ENCODE results near the gene HM13. TPM values are rescaled to one million over a fixed set of nuclear protein-coding genes. Genes with fewer than 3 reads are reported as not detected.
"Not testable (repeated sequence)": the region's sequence is repeated elsewhere in the genome, so short reads cannot be mapped to it uniquely, and the experiment has no call there.

The HM13 gene
- total RNA-seq, 1 experiment from 2014 or later, result 68.1 TPM

DNA sequence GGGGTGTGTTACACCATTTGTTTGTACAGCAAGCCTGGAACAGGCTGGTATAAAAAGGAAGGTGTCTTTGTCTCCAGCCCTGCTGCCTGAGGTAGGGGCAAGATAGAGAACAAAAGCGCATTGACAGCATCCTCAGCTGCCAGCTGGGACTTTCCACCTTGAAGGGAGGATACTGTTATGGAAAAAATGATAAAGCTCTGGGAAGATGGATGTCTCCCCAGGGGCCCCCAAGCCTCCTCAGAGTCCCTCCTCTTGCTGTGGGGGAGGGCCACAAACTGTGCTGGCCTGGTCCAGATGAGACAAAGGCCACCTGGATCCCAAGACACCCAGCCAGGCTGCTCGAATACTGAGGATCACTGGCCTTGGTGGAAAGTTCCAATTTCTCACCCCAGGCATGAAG is 26.1 kb upstream of the HM13 start:
- Histone ChIP-seq H3K4me3 (no peak overlapping the region), H3K9me3 (replicated peaks) (no peaks in the 10 kb centered on the region), H3K36me3 (no peaks in the 10 kb centered on the region), H3K27me3 (replicated peaks) (peaks cover 8% of the 10 kb centered on the region; the same call in 1 of the 2 replicates), H3K4me1 (replicated peaks) (no peaks in the 10 kb centered on the region), H3K27ac (no peak overlapping the region)
- DNase-seq (ENCODE audit: low read depth in 1 of 2, low spot score in 2 of 2), result no peak

DNA sequence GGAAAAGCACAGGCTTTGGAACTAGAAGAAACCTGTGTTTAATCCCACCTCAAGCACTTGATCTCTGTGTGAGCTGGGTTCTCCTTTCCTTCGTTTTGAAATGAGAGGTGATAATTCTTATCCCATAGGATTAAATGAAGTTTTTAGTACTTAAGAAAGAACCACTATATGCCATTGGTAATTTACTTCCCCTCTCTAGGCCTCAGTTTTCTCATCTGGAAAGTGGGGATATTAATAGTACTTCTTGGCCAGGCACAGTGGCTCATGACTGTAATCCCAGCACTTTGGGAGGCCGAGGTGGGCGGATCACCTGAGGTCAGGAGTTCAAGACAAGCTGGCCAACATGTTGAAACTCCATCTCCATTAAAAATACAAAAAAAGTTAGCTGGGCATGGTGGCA is 25.1 kb upstream of the HM13 start:
- no peak overlapping the region for H3K27ac ChIP-seq
- H3K27me3 ChIP-seq (replicated peaks), result peaks cover 14% of the 10 kb centered on the region; the same call in 1 of the 2 replicates
- H3K36me3 ChIP-seq, result no peaks in the 10 kb centered on the region
- no peaks in the 10 kb centered on the region for H3K9me3 ChIP-seq (replicated peaks)
- H3K4me3 ChIP-seq, result no peak overlapping the region
- DNase-seq (ENCODE audit: low read depth in 1 of 2, low spot score in 2 of 2), result no peak
- H3K4me1 ChIP-seq (replicated peaks), result no peaks in the 10 kb centered on the region

DNA sequence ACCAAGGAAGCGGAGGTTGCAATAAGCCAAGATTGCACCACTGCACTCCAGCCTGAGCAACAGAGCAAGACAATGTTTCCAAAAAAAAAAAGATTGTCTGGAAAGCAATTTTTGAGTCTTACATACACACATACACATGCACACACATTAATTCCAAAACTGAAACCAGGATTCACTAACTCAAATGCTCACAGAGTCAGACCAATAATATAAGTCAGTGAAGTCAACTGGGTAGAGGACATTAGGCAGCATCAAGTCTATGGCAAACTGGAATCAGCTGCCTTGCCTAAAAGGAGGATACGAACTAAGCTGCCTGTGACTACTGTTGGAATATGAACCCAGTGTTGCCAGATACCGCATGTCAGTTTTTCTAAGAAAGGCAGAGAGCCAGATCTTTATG is 23.5 kb upstream of the HM13 start:
- H3K9me3 ChIP-seq (replicated peaks), result no peaks in the 10 kb centered on the region
- no peak overlapping the region for H3K27ac ChIP-seq
- peaks cover 16% of the 10 kb centered on the region; the same call in 1 of the 2 replicates for H3K27me3 ChIP-seq (replicated peaks)
- no peak overlapping the region for H3K4me3 ChIP-seq
- H3K36me3 ChIP-seq, result no peaks in the 10 kb centered on the region
- DNase-seq (ENCODE audit: low read depth in 1 of 2, low spot score in 2 of 2), result no peak
- H3K4me1 ChIP-seq (replicated peaks), result no peaks in the 10 kb centered on the region

DNA sequence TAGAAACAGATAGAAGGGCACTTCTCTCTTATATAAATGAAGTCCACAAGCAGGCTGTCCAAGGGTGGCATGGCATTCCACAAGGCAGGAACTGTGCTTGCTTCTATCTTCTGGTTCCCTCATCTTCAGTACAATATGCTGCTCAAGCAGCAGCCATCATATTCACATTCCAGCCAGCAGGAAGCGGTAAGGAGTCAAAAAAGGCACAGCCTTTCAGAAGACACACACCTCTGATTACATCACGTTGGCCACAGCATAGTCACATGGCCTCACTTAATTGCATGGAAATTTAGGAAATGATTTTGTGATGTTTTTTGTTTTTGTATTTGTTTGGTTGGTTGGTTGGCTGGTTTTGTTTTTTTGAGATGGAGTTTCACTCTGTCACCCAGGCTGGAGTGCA is 20.1 kb upstream of the HM13 start:
- peak in 1 of 2 experiments; percentile 21 for DNase-seq (ENCODE audit: low read depth in 1 of 2, low spot score in 2 of 2)
- no peak overlapping the region for H3K27ac ChIP-seq
- no peaks in the 10 kb centered on the region for H3K36me3 ChIP-seq
- H3K9me3 ChIP-seq (replicated peaks), result no peaks in the 10 kb centered on the region
- H3K4me1 ChIP-seq (replicated peaks), result no peaks in the 10 kb centered on the region
- H3K27me3 ChIP-seq (replicated peaks), result peaks cover 26% of the 10 kb centered on the region
- H3K4me3 ChIP-seq, result no peak overlapping the region

DNA sequence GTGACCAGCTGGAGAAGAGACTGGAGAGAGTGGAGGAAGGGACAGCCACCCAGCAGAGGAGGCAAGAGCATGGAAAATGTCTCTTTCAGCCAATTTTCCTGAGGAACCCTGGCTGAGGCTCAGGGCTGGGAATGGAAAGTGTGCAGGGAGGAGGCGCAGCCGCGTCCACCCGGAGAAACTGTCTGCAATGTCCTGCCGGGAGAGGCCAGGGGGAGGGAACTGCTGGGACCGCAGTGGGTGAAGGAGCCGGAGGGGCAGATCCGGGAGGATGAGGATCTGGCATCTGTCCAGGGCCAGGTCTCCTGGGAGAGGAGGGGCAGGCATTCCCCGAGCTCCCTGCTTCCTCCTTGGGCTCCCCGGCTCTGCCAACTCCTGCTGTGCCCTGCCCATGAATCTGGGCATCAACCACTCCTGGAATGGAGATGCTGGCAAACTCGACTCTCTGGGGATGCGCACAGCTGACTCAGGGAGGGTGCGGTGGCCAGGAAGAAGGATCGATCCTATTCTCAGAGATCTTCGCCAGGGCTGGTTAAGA is 17.4 kb upstream of the HM13 start:
- DNase-seq (ENCODE audit: low read depth in 1 of 2, low spot score in 2 of 2), result no peak
- H3K4me1 ChIP-seq (replicated peaks), result no peaks in the 10 kb centered on the region
- H3K9me3 ChIP-seq (replicated peaks), result no peaks in the 10 kb centered on the region
- no peak overlapping the region for H3K27ac ChIP-seq
- H3K4me3 ChIP-seq, result no peak overlapping the region
- H3K27me3 ChIP-seq (replicated peaks), result peaks cover 26% of the 10 kb centered on the region
- H3K36me3 ChIP-seq, result no peaks in the 10 kb centered on the region

DNA sequence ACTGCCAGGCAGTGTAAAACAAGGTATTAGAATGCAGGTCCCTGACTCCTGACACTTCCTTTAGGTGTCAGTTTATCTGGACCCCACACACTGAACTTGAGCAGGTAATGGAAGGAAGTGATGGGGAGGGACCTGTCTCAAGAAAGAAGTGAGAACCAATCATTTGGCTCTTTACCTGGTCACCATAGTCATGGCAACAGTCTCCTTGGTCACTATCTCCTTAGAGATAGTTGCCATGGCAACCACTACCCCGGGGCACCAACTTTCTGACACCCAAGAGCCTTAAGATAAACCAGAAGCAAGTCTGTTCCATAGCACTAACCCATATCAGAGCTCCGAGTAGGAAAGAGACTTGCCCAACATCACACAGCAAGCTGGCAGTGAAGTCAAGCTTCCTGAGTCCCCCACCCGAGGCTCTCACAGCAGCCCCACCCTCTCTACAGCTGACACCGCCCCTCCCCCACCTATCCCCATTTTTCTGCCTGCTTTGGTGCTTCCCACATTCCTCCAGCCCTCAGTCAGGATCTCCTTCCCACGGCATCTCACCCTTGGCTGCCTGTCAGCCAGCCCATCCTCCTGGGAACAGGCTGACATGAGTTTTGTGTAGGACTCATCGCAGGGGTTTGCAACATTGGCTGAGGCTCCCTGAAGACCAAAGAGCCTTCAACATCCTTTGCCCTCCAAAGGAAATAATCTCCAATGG is 16.3 kb upstream of the HM13 start:
- H3K4me3 ChIP-seq, result no peak overlapping the region
- H3K27ac ChIP-seq, result no peak overlapping the region
- no peaks in the 10 kb centered on the region for H3K9me3 ChIP-seq (replicated peaks)
- no peaks in the 10 kb centered on the region for H3K36me3 ChIP-seq
- H3K27me3 ChIP-seq (replicated peaks), result peaks cover 26% of the 10 kb centered on the region
- peaks cover 1% of the 10 kb centered on the region; the same call in 1 of the 2 replicates for H3K4me1 ChIP-seq (replicated peaks)
- DNase-seq (ENCODE audit: low read depth in 1 of 2, low spot score in 2 of 2), result no peak

DNA sequence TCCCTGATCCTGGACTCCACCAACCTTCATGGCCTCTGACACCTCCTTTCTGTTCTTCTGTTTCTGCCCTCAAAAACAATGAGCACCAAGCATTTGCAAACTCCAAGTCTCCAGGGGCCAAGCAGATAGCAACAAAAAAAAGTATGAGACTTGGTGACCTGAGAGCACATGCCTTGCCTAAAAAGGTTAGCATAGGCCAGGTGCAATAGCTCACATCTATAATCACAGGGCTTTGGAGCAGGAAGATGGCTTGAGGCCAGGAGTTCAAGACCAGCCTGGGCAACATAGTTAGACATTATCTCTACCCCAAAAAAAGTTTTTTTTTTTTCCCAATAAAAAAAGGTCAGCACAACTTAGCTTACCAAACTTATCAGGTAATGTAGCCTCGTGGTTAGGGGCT is 13.7 kb upstream of the HM13 start:
- Histone ChIP-seq H3K27me3 (replicated peaks) (peaks cover 16% of the 10 kb centered on the region), H3K4me3 (no peak overlapping the region), H3K9me3 (replicated peaks) (no peaks in the 10 kb centered on the region), H3K36me3 (no peaks in the 10 kb centered on the region), H3K27ac (no peak overlapping the region), H3K4me1 (replicated peaks) (peaks cover 4% of the 10 kb centered on the region; the same call in 1 of the 2 replicates)
- DNase-seq (ENCODE audit: low read depth in 1 of 2, low spot score in 2 of 2), result no peak

DNA sequence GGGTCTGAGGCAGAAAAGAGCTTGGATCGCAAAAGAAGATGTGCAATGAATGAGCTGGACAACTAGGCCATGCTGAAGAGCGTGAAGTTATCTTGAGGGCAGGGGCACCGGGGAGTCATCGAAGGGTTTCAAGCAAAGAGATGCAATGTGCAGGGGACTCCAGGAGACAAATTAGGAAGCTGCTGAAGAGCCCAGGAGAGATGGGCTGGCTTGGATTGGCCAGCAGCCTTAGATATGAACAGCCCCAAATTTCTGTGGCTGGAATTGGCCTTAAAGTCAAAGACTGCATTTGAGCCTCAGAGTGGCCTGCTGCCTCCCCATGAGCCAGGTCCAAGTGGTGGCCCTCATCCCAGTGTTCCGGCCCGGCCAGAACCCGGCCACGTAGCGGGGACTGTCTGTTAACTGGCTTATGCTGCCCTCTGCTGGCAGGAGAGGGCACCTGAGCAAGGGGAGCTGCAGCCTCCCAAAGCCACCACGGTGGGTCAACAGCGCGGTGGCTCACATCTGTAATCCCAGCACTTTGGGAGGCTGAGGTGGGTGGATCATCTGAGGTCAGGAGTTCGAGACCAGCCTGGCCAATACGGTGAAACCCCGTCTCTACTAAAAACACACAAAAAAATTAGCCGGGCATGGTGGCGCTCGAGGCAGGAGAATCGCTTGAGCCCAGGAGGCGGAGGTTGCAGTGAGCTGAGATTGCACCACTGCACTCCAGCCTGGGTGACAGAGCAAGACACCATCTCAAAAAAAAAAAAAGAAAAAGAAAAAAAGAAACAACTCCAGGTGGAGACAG is 11.2 kb upstream of the HM13 start:
- H3K27me3 ChIP-seq (replicated peaks); H3K4me1 ChIP-seq (replicated peaks); H3K36me3 ChIP-seq; H3K4me3 ChIP-seq; H3K27ac ChIP-seq; H3K9me3 ChIP-seq (replicated peaks): not testable (repeated sequence)
- DNase-seq (ENCODE audit: low read depth in 1 of 2, low spot score in 2 of 2), result peak; percentile 61 to 85

DNA sequence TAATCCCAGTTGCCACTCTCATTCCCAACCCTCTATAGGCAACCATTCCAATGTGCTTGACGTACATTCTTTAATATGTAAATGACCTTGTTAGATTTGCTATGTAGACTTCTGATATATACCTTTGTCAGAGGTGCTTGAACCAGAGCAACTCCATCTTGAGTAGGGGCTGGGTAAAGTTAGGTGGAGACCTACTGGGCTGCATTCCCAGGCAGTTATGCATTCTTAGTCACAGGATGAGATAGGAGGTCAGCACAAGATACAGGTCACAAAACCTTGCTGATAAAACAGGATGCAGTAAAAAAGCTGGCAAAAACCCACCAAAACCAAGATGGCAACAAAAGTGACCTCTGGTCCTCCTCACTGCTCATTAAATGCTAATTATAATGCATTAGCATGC is 8.3 kb upstream of the HM13 start:
- no peak for DNase-seq (ENCODE audit: low read depth in 1 of 2, low spot score in 2 of 2)
- peaks cover 4% of the 10 kb centered on the region; the same call in 1 of the 2 replicates for H3K4me1 ChIP-seq (replicated peaks)
- no peaks in the 10 kb centered on the region for H3K36me3 ChIP-seq

DNA sequence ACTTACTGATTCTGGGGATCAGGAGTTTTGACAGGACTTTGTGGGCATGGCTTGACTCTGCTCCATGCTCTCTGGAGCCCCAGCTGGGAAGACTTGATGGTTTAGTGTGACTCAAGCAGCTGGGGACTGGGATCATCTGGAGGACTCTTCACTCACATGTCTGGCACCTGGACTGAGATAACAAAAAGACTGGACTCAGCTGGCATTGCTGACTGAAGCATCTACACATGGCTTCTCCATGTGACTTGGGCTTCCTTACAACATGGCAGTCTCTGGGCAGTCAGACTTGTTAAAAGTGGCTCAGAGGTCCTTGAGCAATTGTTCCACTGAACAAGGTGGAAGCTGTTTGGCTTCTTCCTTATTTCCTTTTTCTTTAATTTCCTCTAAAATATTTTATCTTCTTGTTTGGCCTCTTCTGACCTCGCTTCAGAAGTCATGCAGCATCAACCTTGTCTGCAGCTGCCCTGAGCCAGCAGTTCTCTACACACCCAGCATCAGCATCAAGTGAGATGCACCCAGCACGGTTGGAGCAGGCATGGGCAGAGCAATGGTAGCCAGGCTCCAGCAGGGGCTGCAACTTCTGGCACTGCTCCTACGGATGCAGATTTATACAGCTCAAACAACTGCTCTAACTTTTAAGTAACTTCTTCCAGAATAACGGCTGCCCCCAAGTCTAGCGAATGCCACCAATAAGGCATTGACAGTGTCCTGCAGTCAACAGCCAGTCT is 5.6 kb upstream of the HM13 start:
- no peak for DNase-seq (ENCODE audit: low read depth in 1 of 2, low spot score in 2 of 2)
- H3K4me3 ChIP-seq, result no peak overlapping the region
- no peak overlapping the region for H3K27ac ChIP-seq
- H3K4me1 ChIP-seq (replicated peaks), result peaks cover under 1% of the 10 kb centered on the region
- H3K36me3 ChIP-seq, result no peaks in the 10 kb centered on the region
- H3K27me3 ChIP-seq (replicated peaks), result 0 out of 2 replicates have a peak, but pooled peaks cover 2% of the 10 kb centered on the region
- H3K9me3 ChIP-seq (replicated peaks), result no peaks in the 10 kb centered on the region

More for the DNA sequence above, 8.3 kb upstream of the HM13 start:
- H3K4me3 ChIP-seq, result no peak overlapping the region
- no peaks in the 10 kb centered on the region for H3K9me3 ChIP-seq (replicated peaks)
- H3K27me3 ChIP-seq (replicated peaks), result 0 out of 2 replicates have a peak, but pooled peaks cover 3% of the 10 kb centered on the region
- H3K27ac ChIP-seq, result no peak overlapping the region

DNA sequence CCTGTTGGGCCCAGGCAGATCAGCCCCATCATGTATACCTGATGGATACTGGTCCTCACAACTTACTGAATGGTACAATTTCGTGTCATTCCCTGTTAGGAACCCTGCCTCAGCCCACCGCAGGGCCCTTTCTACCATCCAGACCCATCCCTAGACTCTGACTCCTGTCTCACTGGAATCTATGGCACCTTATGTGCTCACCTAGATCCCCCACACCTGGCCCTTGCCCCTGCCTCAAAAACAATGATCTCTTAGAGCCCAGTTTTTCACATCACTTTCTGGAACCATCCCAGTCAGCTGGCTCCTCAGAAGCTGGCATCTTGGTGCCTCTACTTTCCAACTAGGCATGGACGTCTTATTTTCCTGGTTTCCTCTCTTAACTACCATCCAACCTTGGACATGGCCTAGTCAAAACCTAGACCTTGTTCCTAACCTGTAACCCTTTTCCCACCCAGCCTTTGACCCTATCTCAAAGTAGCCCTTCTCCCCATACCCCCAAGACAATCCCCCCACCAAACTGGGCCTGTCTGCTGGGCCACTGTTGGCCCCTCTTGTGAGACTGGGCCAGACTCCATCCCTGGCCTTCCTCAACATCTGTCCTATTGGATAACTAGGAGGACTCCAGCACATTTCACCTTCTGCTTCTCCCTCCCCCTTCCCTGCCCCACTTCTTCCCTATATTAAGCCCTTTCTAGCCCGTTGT is 981 bp downstream of the HM13 start:
- Histone ChIP-seq H3K4me3 (peak overlapping the region; percentile 83), H3K9me3 (replicated peaks) (no peaks in the 10 kb centered on the region), H3K36me3 (peaks cover 34% of the 10 kb centered on the region), H3K27ac (peak overlapping the region; percentile 52), H3K4me1 (replicated peaks) (peaks cover 14% of the 10 kb centered on the region), H3K27me3 (replicated peaks) (no peaks in the 10 kb centered on the region)
- no peak for DNase-seq (ENCODE audit: low read depth in 1 of 2, low spot score in 2 of 2)

DNA sequence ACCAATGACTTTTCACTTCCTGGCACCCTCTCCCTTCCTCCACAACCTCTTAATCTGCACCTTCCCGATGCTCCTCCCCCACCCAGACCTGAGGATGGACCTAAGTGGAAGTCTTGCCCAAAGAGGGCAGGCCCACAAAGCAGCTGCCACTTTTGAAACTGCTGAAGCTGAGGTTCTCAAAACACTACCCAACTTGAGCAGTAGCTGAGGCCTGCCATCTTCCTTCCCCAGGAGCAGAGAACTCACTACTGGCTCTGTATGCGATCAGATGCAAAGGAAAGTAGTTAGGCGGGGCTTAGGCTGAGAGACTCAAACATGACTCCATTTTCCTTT is 1.5 kb downstream of the HM13 start:
- H3K4me3 ChIP-seq, result peak overlapping the region; percentile 83
- no peak overlapping the region for H3K27ac ChIP-seq
- DNase-seq (ENCODE audit: low read depth in 1 of 2, low spot score in 2 of 2), result no peak
- H3K27me3 ChIP-seq (replicated peaks), result no peaks in the 10 kb centered on the region
- no peaks in the 10 kb centered on the region for H3K9me3 ChIP-seq (replicated peaks)
- peaks cover 37% of the 10 kb centered on the region for H3K36me3 ChIP-seq
- H3K4me1 ChIP-seq (replicated peaks), result peaks cover 14% of the 10 kb centered on the region

DNA sequence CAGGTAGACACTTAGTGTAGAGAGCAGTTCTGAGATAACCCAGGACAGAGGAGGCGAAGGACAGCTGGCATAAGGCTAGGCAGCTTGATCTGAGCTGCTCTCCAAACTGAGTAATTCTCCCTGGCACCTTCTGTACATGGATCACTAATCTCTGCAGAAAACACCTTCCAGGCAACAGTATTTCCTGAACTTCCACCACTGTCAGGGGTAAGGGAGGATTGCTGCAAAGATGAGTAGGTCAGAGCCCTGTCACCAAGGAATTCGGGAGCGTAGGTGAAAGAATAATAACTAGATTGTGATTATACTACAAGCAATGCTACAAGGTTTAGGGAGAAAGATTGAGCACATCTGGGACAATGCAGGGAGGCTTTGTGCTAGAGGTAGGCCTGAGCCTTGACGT is 1.9 kb downstream of the HM13 start:
- H3K27ac ChIP-seq, result no peak overlapping the region
- no peaks in the 10 kb centered on the region for H3K27me3 ChIP-seq (replicated peaks)
- H3K9me3 ChIP-seq (replicated peaks), result no peaks in the 10 kb centered on the region
- peaks cover 14% of the 10 kb centered on the region for H3K4me1 ChIP-seq (replicated peaks)
- peaks cover 41% of the 10 kb centered on the region for H3K36me3 ChIP-seq
- no peak for DNase-seq (ENCODE audit: low read depth in 1 of 2, low spot score in 2 of 2)
- H3K4me3 ChIP-seq, result no peak overlapping the region

Measured in SJSA1 (cell line).